ENCODE data around the gene FRA10AC1. TPM values are rescaled to one million over a fixed set of nuclear protein-coding genes. Genes with fewer than 3 reads are reported as not detected.

The FRA10AC1 gene
- total and polyA plus RNA-seq, 4 donors, result 4.3 to 38.9 (median 15.2) TPM

DNA sequence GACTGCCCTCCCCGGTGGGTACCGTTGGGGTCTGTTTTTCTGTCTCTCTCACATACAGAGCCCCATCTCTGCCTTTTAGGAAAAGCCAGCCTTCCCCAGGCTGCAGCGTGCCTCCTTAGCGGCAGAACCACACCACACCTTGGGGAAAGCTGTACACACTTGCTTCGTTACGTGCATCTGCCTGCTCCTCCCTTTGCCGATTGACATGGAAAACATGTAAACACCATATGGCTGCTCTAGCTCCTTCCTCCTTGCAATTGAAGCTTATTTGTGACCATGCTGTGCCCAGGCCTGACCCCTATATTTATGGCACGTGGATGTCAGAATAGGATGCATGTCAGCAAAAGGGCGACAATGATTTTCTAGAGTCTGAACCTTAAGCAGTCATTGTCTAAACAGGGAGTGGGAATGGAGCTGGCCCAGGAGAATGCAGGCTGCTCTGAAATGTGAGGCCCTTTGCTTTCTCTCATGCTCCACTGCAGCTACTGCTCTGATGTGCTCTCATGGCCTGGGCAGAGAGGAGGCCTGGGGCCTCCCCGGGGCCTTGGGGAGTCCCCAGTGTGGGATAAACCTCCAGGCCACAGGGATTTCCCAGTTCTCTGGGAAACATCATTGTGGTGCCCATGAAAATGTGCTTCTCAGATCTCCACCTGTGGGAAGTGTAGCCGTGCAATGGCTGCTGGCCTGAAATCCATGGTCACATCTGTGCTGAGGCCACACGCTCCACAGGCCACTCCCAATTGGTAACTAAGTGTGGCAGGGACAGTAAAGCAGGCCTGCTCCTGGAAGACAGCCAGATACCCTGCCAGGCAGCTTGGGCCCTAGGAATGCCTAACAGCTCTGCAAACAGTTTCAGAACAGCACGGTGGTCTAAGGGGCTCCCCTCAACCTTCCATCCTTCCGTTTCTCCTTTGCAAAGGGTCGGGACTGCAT is 71.5 kb downstream of the FRA10AC1 start:
- Histone ChIP-seq H3K4me3 (no peak overlapping the region), H3K9ac (ENCODE audit: insufficient read depth in 1 of 2, low read length in 2 of 2) (no peak overlapping the region), H3K27ac (ENCODE audit: low read depth in 1 of 2, low read length in 1 of 2) (no peak overlapping the region), H3K36me3 (ENCODE audit: control insufficient read depth in 4 of 4, insufficient read depth in 4 of 4, low read length in 4 of 4) (no peaks in the 10 kb centered on the region), H3K4me1 (ENCODE audit: control insufficient read depth in 5 of 5, insufficient read depth in 5 of 5, low read length in 5 of 5) (no peaks in the 10 kb centered on the region), H3K9me3 (ENCODE audit: control insufficient read depth in 4 of 4, insufficient read depth in 3 of 4, low read length in 3 of 4) (peaks cover 0 to 3% (median 0%) of the 10 kb centered on the region in 4 donors), H3K27me3 (ENCODE audit: control insufficient read depth in 3 of 3, insufficient read depth in 3 of 3, low read length in 2 of 3) (no peaks in the 10 kb centered on the region)
- TF ChIP-seq, protein P1, sequence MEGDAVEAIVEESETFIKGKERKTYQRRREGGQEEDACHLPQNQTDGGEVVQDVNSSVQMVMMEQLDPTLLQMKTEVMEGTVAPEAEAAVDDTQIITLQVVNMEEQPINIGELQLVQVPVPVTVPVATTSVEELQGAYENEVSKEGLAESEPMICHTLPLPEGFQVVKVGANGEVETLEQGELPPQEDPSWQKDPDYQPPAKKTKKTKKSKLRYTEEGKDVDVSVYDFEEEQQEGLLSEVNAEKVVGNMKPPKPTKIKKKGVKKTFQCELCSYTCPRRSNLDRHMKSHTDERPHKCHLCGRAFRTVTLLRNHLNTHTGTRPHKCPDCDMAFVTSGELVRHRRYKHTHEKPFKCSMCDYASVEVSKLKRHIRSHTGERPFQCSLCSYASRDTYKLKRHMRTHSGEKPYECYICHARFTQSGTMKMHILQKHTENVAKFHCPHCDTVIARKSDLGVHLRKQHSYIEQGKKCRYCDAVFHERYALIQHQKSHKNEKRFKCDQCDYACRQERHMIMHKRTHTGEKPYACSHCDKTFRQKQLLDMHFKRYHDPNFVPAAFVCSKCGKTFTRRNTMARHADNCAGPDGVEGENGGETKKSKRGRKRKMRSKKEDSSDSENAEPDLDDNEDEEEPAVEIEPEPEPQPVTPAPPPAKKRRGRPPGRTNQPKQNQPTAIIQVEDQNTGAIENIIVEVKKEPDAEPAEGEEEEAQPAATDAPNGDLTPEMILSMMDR (IDR thresholded peaks at IDR 0.05; ENCODE audit: control extremely low read depth, extremely low read depth), result no peak
- DNase-seq (peak; percentile 2 to 33 (median 29)), ATAC-seq (ENCODE audit: insufficient read depth, low FRiP score) (no peak)
- WGBS, 2 donors, result 81 to 82% methylated on average over 15 of the region's 15 CpGs

DNA sequence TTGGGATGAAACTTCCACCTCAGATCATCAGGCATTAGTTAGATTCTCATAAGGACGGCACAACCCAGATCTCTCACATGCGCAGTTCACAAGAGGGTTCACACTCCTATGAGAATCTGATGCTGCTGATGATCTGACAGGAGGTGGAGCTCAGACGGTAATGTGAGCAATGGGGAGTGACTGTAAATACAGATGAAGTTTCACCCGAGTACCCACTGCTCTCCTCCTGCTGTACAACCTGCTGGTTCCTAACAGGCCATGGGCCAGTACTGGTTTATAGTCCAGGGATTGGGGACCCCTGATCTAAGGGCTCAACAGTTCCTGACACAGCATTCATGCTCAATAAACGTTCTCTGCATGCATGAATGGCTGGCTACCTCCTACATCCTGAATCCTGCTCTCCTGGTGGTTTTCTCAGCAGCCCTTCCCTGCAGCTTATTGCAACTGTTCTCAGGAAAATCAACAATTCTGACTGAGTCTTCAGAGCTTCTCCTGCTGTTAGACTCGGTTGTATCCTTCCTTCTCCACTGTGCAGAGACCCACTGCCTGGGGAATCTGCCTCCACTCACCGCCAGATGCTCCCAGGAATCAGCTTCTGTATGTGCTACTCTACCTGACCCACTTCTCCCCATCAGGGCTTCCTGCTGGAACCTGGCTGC is 72.6 kb downstream of the FRA10AC1 start:
- Histone ChIP-seq H3K9me3 (ENCODE audit: control insufficient read depth in 4 of 4, insufficient read depth in 3 of 4, low read length in 3 of 4) (peaks cover 0 to 2% (median 0%) of the 10 kb centered on the region in 4 donors), H3K4me3 (no peak overlapping the region), H3K9ac (ENCODE audit: insufficient read depth in 1 of 2, low read length in 2 of 2) (no peak overlapping the region), H3K27me3 (ENCODE audit: control insufficient read depth in 3 of 3, insufficient read depth in 3 of 3, low read length in 2 of 3) (no peaks in the 10 kb centered on the region), H3K27ac (ENCODE audit: low read depth in 1 of 2, low read length in 1 of 2) (no peak overlapping the region), H3K36me3 (ENCODE audit: control insufficient read depth in 4 of 4, insufficient read depth in 4 of 4, low read length in 4 of 4) (no peaks in the 10 kb centered on the region), H3K4me1 (ENCODE audit: control insufficient read depth in 5 of 5, insufficient read depth in 5 of 5, low read length in 5 of 5) (no peaks in the 10 kb centered on the region)
- TF ChIP-seq, protein P1 (IDR thresholded peaks at IDR 0.05; ENCODE audit: control extremely low read depth, extremely low read depth), result no peak
- ATAC-seq (ENCODE audit: insufficient read depth, low FRiP score) (no peak), DNase-seq (no peak)
- WGBS, 2 donors, result 67 to 73% methylated on average over 7 of the region's 7 CpGs

DNA sequence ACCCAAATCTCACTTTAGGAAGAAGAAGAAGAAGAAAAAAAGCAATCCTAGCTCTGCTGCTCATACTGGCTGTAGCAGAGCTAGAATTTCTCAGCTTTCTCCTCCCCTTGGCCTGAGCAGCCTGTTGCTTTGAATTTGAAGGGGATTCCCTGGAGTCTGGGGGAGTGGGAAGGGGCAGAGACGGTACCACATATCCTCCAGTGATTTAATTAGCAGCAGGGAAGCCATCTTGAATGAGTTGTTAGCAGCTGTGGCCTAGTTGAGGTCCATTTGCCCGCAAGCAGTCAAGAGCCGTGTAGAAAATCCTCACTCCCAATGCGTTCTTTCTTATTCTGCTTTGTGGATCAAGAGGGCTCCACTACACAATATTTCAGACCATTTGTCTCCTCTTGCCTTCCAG is 73.5 kb downstream of the FRA10AC1 start:
- TF ChIP-seq, protein P1 (IDR thresholded peaks at IDR 0.05; ENCODE audit: control extremely low read depth, extremely low read depth), result no peak
- Histone ChIP-seq H3K9ac (ENCODE audit: insufficient read depth in 1 of 2, low read length in 2 of 2) (no peak overlapping the region), H3K36me3 (ENCODE audit: control insufficient read depth in 4 of 4, insufficient read depth in 4 of 4, low read length in 4 of 4) (no peaks in the 10 kb centered on the region), H3K4me3 (no peak overlapping the region), H3K9me3 (ENCODE audit: control insufficient read depth in 4 of 4, insufficient read depth in 3 of 4, low read length in 3 of 4) (peaks cover 0 to 2% (median 0%) of the 10 kb centered on the region in 4 donors), H3K27me3 (ENCODE audit: control insufficient read depth in 3 of 3, insufficient read depth in 3 of 3, low read length in 2 of 3) (no peaks in the 10 kb centered on the region), H3K27ac (ENCODE audit: low read depth in 1 of 2, low read length in 1 of 2) (no peak overlapping the region), H3K4me1 (ENCODE audit: control insufficient read depth in 5 of 5, insufficient read depth in 5 of 5, low read length in 5 of 5) (no peaks in the 10 kb centered on the region)
- 88 to 91% methylated on average over 4 of the region's 4 CpGs for WGBS, 2 donors
- ATAC-seq (ENCODE audit: insufficient read depth, low FRiP score) (no peak), DNase-seq (no peak)

Measured in lung (tissue), 12 donors.